Stimulated activated CD4-positive, alpha-beta T cell treated with anti-CD3 and anti-CD28 coated beads, Interleukin-2, amount 100 ng/mL, for 48 hours (primary cell): Measurements from ENCODE around the gene ZNF285.
"Not testable (repeated sequence)": the region's sequence is repeated elsewhere in the genome, so short reads cannot be mapped to it uniquely, and the experiment has no call there.

ENCODE experiments used
- DNase-seq, 2 donors: peaks; one replicate each; pipeline ENCODE4 v3.0.0-alpha.2; 2020

Gene ZNF285

DNA sequence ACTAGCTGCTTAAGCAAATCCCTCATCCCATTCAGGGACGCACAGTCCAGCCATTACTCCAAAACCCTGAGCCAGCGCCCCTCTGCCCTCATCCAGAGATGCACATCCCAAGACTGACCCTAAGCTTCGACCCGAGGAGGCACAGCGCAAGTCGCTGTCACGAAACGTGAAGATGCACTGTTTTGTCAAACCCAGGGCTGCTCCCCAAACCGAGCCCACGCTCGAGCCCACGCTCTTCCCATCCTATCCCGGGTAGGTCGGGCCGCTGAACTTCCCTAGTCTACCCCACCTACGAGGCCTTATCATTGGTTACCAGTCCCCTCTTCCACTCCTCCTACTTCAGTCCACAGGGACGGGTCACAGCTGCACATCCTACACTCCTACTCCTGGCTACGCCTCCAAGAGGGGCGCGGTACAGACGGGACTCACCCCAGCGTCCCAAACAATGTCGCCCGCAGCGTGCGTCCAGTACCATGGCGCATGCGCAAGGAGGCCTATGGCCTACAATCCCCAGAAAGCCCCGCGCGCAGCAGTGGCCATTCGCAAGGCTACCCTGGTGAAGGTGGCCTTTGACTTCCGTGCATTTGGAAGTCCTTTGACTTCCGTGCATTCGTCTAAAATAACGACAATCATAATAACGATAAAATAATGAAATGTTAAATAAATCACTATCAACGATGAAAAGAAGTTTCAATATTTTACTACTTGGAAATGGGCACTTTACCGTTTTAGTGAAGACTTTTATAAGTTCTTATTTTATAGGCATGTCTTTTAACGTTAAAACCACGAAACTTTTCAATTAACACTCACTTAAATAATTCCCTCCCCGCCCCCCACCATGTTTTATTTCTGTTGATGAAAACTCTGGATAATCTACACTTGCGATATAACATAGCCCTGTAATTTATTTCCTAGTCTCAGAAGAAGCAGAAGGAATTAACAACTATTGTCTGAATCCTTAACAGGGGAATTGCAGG lies at the start of gene ZNF285:
Gene ZNF285 (minus strand): TSS at position 470 of the 977 bp plus-strand sequence. CDS start 4,395 bp downstream, outside the sequence.
- DNase-seq = peak; percentile 51 to 64

DNA sequence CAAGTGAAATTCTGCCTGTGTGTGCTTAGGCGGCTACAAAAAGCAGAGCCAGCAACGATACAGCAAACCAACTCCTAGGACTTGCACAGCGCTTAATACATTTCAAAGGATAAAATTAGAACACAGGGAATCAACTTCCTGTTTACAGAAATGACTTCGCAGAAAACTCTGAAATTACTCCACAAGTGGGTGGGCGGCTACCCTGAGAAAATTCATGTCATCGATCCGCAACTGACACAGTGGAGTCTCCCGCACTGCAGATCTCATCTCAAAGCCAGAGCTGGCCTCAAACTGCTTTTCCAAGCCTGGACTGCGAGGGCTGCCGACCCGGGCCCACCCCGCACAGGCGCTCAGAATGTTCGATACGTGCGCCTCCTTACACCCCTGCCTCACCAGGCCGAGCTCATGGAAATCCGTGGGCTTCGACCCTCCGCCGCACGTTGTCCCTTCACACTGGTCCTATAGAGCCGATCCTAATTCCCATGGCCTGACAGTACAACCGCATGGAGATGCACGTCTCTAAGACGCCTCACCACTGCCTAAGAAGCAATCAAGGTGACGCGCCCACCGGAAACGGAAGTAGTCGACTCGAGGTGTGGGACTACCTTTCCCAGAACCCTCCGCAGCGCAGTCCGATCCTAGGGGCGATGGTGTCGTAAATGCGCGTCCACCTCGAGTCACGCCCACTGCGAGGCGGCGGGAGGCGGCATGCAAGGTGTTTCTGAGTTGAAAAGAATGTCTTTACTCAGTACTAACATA lies 46.7 kb upstream of the ZNF285 start, which contains the start of gene ZNF229:
Gene ZNF229 (minus strand): TSS at position 557 of the 759 bp plus-strand sequence. CDS start 5,625 bp downstream, outside the sequence.
- DNase-seq = peak; percentile 45 to 51

DNA sequence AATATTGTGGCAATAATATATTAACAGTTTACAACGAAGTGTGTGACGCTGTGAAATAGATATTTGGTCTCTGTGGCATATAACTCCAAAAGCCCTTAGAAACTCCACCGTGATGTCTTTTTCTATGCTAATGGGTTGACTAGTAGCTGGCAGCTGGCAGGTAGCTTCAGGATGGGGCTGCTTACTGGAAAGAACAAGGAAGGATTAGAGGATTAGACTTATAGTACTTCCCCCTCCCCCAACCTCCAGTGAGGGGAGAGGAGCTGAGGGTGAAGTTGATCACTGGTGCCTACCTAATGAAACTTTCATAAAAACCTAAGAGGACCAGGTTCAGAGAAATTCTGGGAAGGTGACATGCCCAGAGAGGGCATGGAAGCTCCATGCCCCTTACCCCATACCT lies 37.0 kb upstream of the ZNF285 start:
- no peak for DNase-seq

DNA sequence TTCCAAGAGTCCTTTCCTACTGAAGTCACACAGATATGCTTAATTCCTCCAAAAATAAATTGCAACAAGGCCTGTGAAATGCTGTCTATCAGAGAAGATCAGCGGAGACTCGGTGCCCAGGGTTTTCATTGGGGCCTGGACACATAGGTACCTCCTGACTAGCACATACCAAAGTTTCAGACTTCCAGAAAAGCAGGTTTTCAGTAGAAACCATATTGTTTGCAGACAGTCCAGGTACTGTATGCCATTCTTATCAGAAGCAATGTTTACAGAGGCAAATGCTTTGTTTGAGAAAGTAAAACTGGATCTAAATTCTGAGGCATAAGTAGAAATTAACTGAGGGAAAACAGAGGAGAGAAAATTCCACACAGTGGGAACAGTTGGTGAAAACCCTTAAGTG lies 34.0 kb upstream of the ZNF285 start:
- DNase-seq = no peak

DNA sequence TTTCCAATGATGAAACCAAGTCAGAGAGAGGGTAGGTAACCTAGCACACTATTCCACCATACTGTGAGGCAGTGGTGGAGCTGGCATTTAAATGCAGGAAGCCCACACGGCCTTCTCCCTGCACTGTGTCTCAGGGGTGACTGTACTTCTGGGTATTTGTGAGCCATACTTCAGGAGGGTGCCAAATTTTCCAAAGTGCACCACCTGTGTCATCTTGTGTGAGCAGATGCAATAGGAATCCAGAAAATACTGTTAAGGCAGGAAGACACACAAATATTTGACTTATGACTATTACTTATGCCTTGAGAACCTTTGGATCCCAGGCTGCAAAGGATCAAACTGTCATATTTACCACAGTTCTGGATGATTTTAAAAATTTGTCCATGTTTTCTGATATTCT lies 29.5 kb upstream of the ZNF285 start:
- no peak for DNase-seq

DNA sequence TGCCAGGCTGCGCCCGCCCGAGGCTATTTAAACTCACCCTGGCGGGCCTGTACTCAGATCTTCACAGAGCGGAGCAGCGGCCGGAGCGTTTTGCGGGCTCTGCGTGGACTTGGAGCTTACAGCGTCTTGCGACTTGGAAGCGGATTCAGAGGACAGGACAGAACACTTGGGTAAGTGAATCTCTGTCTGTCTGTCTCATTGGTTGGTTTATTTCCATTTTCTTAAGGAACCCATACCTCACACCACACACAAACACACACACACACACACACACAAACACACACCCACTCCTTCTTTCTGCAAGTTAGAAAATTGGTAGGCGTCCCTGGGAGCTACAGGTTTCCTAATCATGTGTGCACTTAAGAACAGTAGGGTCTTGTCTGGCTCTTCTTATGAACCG lies 14.1 kb upstream of the ZNF285 start:
- not testable (repeated sequence) for DNase-seq

DNA sequence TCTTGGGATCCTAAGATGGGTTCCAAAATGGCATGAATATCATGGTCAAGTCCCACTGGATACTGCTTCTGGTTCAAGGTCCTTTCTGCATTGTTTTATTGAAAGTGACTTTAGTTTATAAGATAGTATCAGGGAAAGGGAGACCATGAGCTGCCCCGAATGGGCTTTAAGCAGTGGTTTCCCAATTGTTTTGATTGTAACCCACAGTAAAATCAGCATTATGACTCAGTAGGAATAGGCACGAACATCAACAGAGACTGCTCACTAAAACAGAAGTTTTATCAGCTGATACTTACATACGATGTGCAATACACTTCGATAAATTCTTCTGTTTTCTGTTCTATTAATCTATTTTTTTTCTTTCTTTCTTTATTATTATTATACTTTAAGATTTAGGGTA lies 12.1 kb downstream of the ZNF285 start:
- not testable (repeated sequence) for DNase-seq

DNA sequence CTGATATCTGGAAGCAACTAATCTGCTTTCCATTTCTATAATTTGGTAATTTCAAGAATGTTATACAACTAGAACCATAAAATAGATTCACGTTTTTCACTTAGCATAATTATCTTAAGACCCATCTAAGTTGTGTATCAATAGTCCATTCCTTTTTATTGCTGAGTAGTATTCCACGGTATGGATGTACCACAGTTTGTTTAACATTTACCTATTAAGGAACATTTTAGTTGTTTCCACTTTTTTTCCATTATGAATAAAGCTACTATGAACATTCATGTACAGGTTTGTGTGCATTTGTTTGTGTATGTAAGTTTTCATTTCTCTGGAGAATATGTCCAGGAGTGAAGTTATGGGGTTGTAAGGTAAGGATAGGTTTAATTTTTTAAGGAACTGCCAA lies 26.6 kb downstream of the ZNF285 start:
- no peak for DNase-seq

DNA sequence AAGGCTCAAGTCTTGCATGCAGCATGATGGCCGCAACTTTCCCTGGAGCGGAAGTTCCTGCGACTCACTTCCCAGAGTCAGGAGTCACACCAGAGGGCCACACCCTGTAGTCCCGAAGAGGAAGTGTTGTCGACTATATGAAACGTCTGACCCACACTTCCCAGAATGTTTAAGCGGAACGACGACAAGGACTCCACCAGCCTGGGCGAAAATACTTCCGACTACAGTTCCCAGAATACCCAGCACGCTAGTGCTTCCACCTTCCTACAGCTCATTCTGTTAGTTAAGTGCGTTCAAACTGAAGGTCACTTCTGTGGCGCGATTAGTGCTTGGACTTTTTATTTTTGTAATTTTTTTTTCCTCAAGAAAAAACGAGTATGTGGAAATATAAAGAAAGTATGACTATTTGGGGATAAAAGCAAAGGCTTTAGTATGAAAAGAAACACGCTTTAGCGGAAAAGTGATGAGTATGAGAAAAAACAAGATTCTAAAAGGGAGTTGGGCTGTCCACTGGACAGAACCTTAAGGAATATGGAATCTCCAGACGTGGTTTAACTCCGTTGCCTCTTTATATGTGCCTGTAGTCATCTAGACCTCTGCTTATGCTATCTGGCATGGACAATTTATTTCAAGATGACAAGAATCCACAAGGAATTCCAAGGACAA lies 29.5 kb downstream of the ZNF285 start:
- DNase-seq = no peak

DNA sequence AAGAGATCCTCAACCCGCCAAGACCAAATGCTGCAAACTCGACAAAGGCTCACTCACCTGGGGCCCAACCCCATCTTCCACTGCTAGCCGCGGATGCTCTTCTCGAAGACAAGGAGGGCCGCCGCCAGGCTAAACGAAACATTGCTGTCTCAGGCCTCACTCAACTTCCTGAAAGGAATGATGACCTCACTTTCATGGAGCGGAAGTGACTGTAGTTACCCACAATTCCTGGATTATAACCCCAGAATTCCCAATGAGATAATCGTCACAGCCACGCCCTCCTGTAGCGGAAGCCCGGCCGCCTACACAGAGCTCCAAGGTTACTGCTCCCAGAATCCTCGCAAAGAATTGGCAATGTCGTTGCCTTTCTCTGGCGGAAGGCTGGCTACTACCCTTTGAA lies 34.4 kb downstream of the ZNF285 start:
- DNase-seq = no peak

DNA sequence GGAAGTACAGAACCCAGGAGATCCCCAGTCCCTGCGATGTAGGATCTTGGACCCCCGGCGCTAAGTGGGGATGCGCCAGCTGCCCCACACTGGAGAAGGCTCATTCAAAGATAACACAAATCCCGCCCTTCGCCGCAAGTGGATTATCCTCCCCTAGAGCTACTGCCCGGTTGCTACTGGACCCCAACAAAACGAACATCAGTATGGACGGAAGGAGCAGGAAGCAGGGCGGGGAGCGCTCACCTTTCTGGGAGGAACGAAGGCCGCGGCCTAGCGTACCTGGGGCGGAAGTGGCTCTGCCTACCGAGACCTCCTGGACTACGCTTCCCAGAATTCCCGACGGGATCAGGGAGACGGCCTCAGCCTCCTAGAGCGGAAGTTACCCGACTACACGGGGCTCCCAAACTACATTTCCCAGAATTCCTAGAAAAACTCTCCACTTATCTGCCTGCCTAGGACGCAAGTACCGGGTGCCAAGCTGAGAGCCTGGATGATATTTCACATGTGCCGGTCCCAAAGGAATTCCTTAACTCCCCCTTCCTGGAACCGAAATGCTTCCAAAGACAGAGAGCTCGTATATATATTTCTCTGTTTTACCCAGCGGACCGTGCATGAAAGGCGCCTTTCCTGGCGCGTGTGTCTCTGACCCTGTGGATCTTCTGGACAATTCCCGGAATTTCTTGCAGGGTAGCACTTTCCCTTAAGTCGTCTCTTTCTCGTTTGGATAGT lies 44.9 kb downstream of the ZNF285 start, which contains the start of gene ZNF112:
Gene ZNF112 (minus strand): TSS at position 298 of the 729 bp plus-strand sequence. CDS start 16,141 bp downstream, outside the sequence.
- no peak for DNase-seq

DNA sequence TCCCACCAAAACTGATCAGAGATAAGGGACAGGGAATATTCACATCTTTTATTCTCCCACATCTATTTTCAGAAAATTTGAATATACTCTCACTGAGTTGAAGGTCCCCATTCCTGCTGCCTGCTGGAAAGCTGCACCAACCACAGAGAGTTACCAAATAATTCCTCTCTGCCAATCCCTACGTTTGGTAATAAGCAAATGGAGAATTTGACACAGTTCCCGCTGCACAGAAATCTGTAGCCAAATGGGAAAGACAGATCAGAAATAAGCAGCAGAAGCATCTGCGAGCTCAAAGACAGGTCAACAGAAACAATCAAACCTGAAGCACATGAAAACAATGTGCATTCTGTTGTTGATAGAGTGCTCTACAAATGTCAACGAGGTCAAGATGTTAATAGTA lies 54.9 kb downstream of the ZNF285 start:
- no peak for DNase-seq

DNA sequence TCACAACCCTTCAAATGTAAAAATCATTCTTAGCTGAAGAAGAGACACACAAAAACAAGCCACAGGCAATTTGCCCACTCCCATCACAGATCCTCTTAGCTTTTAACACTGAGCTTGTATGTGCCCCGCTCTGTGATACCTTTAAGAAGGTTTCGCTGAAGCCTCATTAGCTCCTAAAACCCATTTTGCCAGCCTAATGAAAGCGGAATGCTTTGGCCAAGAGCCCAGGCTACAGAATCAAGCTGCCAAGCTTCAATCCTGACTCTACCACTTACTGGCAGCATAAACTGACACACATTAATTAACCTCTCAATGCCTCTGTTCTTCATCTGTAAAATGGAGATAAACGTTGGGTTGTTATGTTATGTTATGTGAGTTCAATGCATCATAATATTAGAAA lies 55.4 kb downstream of the ZNF285 start:
- DNase-seq = no peak

DNA sequence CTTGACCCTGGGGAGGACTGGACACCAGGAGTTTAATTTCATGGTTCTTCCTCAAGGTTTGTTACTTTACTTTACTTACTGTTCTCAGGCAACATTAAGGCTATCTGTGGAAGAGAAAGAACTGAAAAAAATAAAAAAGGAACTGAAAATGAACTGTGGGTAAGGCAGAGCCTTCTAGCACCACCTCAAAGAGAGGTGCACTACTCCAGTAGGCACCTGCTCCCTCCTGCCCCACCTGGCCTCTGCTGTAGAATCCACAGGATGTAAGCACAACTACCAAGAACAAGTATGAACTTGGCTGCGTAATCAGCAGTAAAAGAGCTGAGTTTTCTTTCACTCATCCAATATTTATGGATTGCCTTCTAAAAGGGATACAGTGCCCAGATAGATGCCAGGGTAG lies 57.2 kb downstream of the ZNF285 start:
- no peak for DNase-seq

DNA sequence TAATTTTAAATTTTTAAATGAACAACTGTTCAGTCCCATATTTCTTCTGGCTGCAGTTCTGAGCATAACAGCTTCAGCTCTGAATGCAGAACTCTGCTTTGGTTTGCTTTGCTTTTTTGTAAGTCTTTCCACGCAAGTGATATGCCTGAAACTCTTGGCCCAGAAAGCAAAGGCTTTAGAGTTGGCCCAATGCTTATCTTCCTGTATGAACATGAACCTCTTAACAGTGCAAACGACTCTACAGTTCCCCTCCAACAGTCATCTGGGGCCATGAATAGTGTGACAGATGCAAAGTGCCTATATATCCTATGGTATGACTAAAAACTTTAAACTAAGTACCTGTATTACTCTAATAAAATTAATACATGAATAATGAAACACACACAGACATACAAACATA lies 59.6 kb downstream of the ZNF285 start:
- no peak for DNase-seq

DNA sequence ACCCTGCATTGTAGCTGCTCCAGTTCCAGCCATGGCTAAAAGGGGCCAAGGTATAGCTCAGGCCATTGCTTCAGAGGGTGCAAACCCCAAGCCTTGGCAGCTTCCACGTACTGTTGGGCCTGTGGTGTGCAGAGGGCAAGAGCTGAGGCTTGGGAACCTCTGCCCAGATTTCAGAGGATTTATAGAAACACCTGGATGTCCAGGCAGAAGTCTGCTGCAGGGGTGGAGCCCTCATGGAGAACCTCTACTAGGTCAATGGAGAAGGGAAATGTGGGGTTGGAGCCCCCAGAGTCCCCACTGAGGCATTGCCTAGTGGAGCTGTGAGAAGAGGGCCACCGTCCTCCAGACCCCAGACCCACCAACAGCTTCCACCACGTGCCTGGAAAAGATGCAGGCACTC lies 66.8 kb downstream of the ZNF285 start:
- not testable (repeated sequence) for DNase-seq
